ENCODE data around the gene ACTR1A. TPM values are rescaled to one million over a fixed set of nuclear protein-coding genes. Genes with fewer than 3 reads are reported as not detected.

The ACTR1A gene
- total and polyA plus RNA-seq, 10 donors: 25.5 to 90.8 (median 66.8) TPM

DNA sequence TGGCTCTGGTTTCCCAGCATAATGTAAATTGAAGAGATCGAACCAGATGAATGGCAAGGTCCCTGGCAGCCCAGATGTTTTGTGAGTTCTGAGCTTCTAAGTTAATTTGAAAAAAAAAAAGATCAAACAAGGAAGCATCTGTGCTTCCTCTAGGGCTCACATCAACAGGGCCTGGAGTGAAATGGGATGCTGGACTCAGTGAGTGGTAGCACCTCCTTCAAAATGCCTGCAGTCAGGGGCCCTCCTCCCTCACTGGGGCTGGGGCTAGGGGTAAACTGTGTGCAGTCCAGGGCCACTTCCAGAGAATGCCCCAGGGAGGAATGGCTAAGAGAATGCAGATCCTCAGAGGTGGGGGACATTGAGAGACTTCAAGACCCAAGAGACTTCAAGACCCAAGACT, 64.1 kb downstream of the ACTR1A start:
- WGBS, 5 donors: 31 to 56% (median 35%) methylated on average over 1 of the region's 1 CpG
- H3K27me3 ChIP-seq (replicated peaks in 1 of 7): peaks cover 0 to 9% (median 0%) of the 10 kb centered on the region in 7 donors
- no peaks in the 10 kb centered on the region for H3K9me3 ChIP-seq
- no peak for DNase-seq
- H3K4me1 ChIP-seq: peaks cover 8 to 37% (median 28%) of the 10 kb centered on the region in 6 donors
- no peak overlapping the region for H3K4me3 ChIP-seq
- H3K27ac ChIP-seq: no peak overlapping the region
- H3K36me3 ChIP-seq: no peaks in the 10 kb centered on the region
- TF ChIP-seq POLR2AphosphoS5 (IDR thresholded peaks at IDR 0.05) (no peak), POLR2A (IDR thresholded peaks at IDR 0.05) (no peak)
- TF ChIP-seq, protein P1, sequence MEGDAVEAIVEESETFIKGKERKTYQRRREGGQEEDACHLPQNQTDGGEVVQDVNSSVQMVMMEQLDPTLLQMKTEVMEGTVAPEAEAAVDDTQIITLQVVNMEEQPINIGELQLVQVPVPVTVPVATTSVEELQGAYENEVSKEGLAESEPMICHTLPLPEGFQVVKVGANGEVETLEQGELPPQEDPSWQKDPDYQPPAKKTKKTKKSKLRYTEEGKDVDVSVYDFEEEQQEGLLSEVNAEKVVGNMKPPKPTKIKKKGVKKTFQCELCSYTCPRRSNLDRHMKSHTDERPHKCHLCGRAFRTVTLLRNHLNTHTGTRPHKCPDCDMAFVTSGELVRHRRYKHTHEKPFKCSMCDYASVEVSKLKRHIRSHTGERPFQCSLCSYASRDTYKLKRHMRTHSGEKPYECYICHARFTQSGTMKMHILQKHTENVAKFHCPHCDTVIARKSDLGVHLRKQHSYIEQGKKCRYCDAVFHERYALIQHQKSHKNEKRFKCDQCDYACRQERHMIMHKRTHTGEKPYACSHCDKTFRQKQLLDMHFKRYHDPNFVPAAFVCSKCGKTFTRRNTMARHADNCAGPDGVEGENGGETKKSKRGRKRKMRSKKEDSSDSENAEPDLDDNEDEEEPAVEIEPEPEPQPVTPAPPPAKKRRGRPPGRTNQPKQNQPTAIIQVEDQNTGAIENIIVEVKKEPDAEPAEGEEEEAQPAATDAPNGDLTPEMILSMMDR (IDR thresholded peaks at IDR 0.05 in 8 of 11, conservative IDR thresholded peaks at IDR 0.05 in 3 of 11): no peak
- intact Hi-C loops (cut with DNase I; ENCODE audit: low total_unique reads): no loop called here

DNA sequence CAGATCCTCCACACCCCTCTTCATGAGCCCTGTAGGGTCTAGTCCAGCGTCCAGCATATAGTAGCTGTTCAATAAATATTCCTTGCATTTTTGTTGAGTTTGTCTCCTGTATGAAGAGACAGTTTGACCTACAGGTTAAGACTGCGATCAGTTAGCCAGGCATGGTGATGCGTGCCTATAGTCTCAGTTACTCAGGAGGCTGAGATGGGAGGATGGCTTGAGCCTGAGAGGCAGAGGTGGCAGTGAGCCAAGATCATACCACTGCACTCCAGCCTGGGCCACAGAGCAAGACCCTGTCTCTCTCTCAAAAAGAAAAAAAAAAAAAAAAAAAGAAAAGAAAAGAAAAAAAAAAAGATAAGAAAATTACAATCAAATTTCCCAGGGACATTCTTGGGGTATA, 65.0 kb downstream of the ACTR1A start:
- Histone ChIP-seq H3K4me1 (peaks cover 11 to 45% (median 35%) of the 10 kb centered on the region in 6 donors), H3K4me3 (no peak overlapping the region), H3K36me3 (no peaks in the 10 kb centered on the region), H3K27ac (no peak overlapping the region), H3K27me3 (replicated peaks in 1 of 7) (peaks cover 0 to 9% (median 0%) of the 10 kb centered on the region in 7 donors), H3K9me3 (no peaks in the 10 kb centered on the region)
- 93 to 96% (median 95%) methylated on average over 3 of the region's 3 CpGs for WGBS, 5 donors
- intact Hi-C loops (cut with DNase I; ENCODE audit: low total_unique reads): no loop called here
- TF ChIP-seq POLR2AphosphoS5 (IDR thresholded peaks at IDR 0.05): no peak
- TF ChIP-seq, protein P1 (IDR thresholded peaks at IDR 0.05 in 8 of 11, conservative IDR thresholded peaks at IDR 0.05 in 3 of 11): no peak
- no peak for TF ChIP-seq POLR2A (IDR thresholded peaks at IDR 0.05)
- no peak for DNase-seq

DNA sequence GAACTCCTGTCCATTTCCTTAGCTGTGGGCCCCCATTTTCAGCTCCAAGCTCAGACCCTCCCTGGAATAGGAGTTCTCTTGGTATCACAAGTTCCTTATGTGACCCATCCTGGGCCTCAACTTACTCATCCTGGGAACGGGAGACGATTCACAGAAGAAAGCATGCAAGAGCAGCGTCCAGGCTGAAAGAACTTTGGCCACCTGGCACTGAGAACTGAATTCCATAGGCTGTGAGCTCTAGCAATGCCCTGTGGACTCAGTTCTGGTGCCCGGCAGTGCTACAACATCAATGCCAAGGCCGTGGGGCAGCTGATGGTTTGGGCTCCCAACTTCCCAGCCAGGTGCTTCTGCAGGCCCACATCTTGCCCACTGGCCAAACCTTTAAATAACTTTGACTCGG, 66.2 kb downstream of the ACTR1A start:
- Histone ChIP-seq H3K4me1 (peaks cover 18 to 55% (median 45%) of the 10 kb centered on the region in 6 donors), H3K27me3 (replicated peaks in 1 of 7) (peaks cover 0 to 9% (median 0%) of the 10 kb centered on the region in 7 donors), H3K36me3 (no peaks in the 10 kb centered on the region), H3K4me3 (peak overlapping the region in 3 of 8 donors; percentile 14 to 60 (median 34)), H3K9me3 (no peaks in the 10 kb centered on the region), H3K27ac (peak overlapping the region in 3 of 8 donors; percentile 78 to 93 (median 87))
- intact Hi-C loops (cut with DNase I; ENCODE audit: low total_unique reads): no loop called here
- no peak for DNase-seq
- 60 to 83% (median 62%) methylated on average over 5 to 6 of the region's 6 CpGs for WGBS, 5 donors
- TF ChIP-seq POLR2A (IDR thresholded peaks at IDR 0.05): no peak
- TF ChIP-seq, protein P1 (IDR thresholded peaks at IDR 0.05 in 8 of 11, conservative IDR thresholded peaks at IDR 0.05 in 3 of 11): no peak
- TF ChIP-seq POLR2AphosphoS5 (IDR thresholded peaks at IDR 0.05): no peak

DNA sequence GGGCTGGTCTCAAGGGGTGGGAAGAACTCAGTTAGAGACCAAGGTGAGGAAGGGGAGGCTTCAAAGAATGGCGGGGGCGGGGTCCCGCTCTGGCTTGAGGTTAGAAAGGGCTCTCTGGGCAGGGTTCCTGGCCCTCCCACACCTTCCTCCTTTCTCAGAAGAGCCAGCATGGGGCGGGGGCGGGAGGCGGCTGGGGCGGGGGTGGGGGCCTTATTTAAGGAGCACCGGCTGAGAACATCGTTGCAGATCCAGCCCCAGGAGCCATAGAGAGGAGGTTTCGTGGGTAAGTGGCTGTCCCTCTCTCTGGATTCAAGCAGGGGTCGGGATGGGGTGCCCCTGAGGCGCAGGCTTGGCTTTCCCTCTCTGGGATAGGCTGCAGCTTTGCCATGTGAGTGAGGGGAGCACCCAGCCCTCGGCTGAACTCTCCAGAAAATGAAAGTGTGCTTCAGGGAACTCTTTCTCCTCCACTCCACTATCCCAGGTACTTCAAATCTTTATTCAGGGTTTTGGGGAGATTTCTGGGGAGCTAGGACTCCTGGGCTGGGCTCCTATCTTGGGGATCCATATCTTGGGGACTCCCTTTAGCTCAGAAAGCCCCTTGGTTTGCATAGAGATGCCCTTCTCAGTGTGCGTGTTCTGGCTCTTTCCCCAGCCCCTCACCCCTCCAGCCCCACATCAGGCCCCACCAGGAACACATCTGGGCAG, 66.8 kb downstream of the ACTR1A start:
- Histone ChIP-seq H3K4me3 (peak overlapping the region in 7 of 8 donors; percentile 3 to 60 (median 14)), H3K9me3 (no peaks in the 10 kb centered on the region), H3K27me3 (replicated peaks in 1 of 7) (peaks cover 0 to 9% (median 0%) of the 10 kb centered on the region in 7 donors), H3K27ac (peak overlapping the region; percentile 19 to 93 (median 68)), H3K36me3 (no peaks in the 10 kb centered on the region), H3K4me1 (peaks cover 18 to 61% (median 51%) of the 10 kb centered on the region in 6 donors)
- WGBS, 5 donors: 1 to 9% (median 1%) methylated on average over 10 to 14 of the region's 14 CpGs
- DNase-seq: no peak
- intact Hi-C loops (cut with DNase I; ENCODE audit: low total_unique reads): no loop called here
- TF ChIP-seq POLR2A (IDR thresholded peaks at IDR 0.05): no peak
- no peak for TF ChIP-seq POLR2AphosphoS5 (IDR thresholded peaks at IDR 0.05)
- TF ChIP-seq, protein P1 (IDR thresholded peaks at IDR 0.05 in 8 of 11, conservative IDR thresholded peaks at IDR 0.05 in 3 of 11): no peak

Measured in spleen (tissue), 11 donors.